Mammary epithelial cell (primary cell): ENCODE measurements around the gene CEP104.

Experiments used
- EZH2 ChIP-seq: IDR thresholded peaks from 2 replicates; pipeline ENCODE4 v1.6.1; 2012; ENCODE audit warnings: low read length, inconsistent platforms, borderline replicate concordance
- TF ChIP-seq, protein P1 (sequence below), 2 donors: IDR thresholded peaks in 1 of 2; conservative IDR thresholded peaks in 1 of 2; 2 replicates each; pipeline ENCODE4 v1.5.1; 2011 to 2012; ENCODE audit warnings: inconsistent platforms in 2 of 2, low read length in 2 of 2, mild to moderate bottlenecking in 2 of 2, control low read depth in 1 of 2, low read depth in 1 of 2; ENCODE audit not compliant: insufficient read depth in 1 of 2; ENCODE audit errors: extremely low read depth in 1 of 2

- TF ChIP-seq, protein P1, sequence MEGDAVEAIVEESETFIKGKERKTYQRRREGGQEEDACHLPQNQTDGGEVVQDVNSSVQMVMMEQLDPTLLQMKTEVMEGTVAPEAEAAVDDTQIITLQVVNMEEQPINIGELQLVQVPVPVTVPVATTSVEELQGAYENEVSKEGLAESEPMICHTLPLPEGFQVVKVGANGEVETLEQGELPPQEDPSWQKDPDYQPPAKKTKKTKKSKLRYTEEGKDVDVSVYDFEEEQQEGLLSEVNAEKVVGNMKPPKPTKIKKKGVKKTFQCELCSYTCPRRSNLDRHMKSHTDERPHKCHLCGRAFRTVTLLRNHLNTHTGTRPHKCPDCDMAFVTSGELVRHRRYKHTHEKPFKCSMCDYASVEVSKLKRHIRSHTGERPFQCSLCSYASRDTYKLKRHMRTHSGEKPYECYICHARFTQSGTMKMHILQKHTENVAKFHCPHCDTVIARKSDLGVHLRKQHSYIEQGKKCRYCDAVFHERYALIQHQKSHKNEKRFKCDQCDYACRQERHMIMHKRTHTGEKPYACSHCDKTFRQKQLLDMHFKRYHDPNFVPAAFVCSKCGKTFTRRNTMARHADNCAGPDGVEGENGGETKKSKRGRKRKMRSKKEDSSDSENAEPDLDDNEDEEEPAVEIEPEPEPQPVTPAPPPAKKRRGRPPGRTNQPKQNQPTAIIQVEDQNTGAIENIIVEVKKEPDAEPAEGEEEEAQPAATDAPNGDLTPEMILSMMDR (conservative IDR thresholded peaks at IDR 0.05 in 1 of 2, IDR thresholded peaks at IDR 0.05 in 1 of 2; ENCODE audit: extremely low read depth in 1 of 2, insufficient read depth in 1 of 2, low read depth in 1 of 2, low read length in 2 of 2): no peak
- no peak for TF ChIP-seq EZH2
Measured at GRCh38 chr1:3881193-3881480, 24.1 kb upstream of the CEP104 start.
